ENCODE measurements around the gene PRKACB. TPM values are rescaled to one million over a fixed set of nuclear protein-coding genes. Genes with fewer than 3 reads are reported as not detected.
A peak's percentile ranks its signal among the peaks of the same experiment; 100 is the strongest.

PRKACB gene
- total RNA-seq, 2 experiments from 2014 or later = 25.7 to 25.9 TPM

- no peaks in the 10 kb centered on the region for H3K9me3 Mint-ChIP-seq
These were observed 21.2 kb upstream of the PRKACB start for GRCh38 chr1:84122780-84123382.

GRCh38 chr1:84133479-84133878 is 10.6 kb upstream of the PRKACB start:
- no peaks in the 10 kb centered on the region for H3K9me3 Mint-ChIP-seq
- peaks cover 14% of the 10 kb centered on the region for H3K4me1 Mint-ChIP-seq (ENCODE audit: low read depth)
- CTCF ChIA-PET = interaction anchor here (1.2 kb wide), 1 partner anchor 299 kb away, joined by 3 read pairs; no protein-coding TSS in a partner anchor
- H3K27ac Mint-ChIP-seq = no peak overlapping the region
- DNase-seq = no peak
- H3K27me3 Mint-ChIP-seq (ENCODE audit: low read depth) = no peaks in the 10 kb centered on the region
- intact Hi-C loops (cut with micrococcal nuclease) = no loop called here
- no peaks in the 10 kb centered on the region for H3K36me3 Mint-ChIP-seq (ENCODE audit: low read depth)
- H3K4me3 Mint-ChIP-seq = no peak overlapping the region

More at GRCh38 chr1:84122780-84123382, 21.2 kb upstream of the PRKACB start:
- Mint-ChIP-seq H3K27me3 (ENCODE audit: low read depth) (no peaks in the 10 kb centered on the region), H3K4me1 (ENCODE audit: low read depth) (no peaks in the 10 kb centered on the region), H3K36me3 (ENCODE audit: low read depth) (no peaks in the 10 kb centered on the region), H3K4me3 (no peak overlapping the region), H3K27ac (no peak overlapping the region)
- intact Hi-C loops (cut with micrococcal nuclease) = loop anchor here (1.0 to 2.0 kb wide), 4 partner anchors 124 to 630 kb away; partner anchors contain the start of gene TTLL7
- DNase-seq = peak; percentile 79
- CTCF ChIA-PET = interaction anchor here (0.6 to 3.6 kb wide), 7 partner anchors 20 to 430 kb away, joined by 3 to 25 read pairs (median 4); no protein-coding TSS in a partner anchor

- CTCF ChIA-PET = interaction anchor here (1.0 kb wide), 1 partner anchor 9 kb away, joined by 4 read pairs; the partner anchor contains the start of gene PRKACB
- H3K4me1 Mint-ChIP-seq (ENCODE audit: low read depth) = peaks cover 14% of the 10 kb centered on the region
- peaks cover 1% of the 10 kb centered on the region for H3K9me3 Mint-ChIP-seq
- no peaks in the 10 kb centered on the region for H3K27me3 Mint-ChIP-seq (ENCODE audit: low read depth)
- no peak overlapping the region for H3K27ac Mint-ChIP-seq
- intact Hi-C loops (cut with micrococcal nuclease) = no loop called here
- no peak overlapping the region for H3K4me3 Mint-ChIP-seq
- H3K36me3 Mint-ChIP-seq (ENCODE audit: low read depth) = no peaks in the 10 kb centered on the region
- DNase-seq = no peak
These were observed 8.7 kb upstream of the PRKACB start for GRCh38 chr1:84135341-84135740.

- no peaks in the 10 kb centered on the region for H3K27me3 Mint-ChIP-seq (ENCODE audit: low read depth)
- DNase-seq = no peak
- H3K4me1 Mint-ChIP-seq (ENCODE audit: low read depth) = peaks cover 21% of the 10 kb centered on the region
- intact Hi-C loops (cut with micrococcal nuclease) = loop anchor here (1.0 to 10.0 kb wide), 7 partner anchors 293 to 1136 kb away; partner anchors contain the start of gene BCL10
- CTCF ChIA-PET = interaction anchor here (0.6 to 10.8 kb wide), 25 partner anchors 11 to 794 kb away, joined by 3 to 168 read pairs (median 3); no protein-coding TSS in a partner anchor
- no peak overlapping the region for H3K4me3 Mint-ChIP-seq
- H3K36me3 Mint-ChIP-seq (ENCODE audit: low read depth) = no peaks in the 10 kb centered on the region
- no peak overlapping the region for H3K27ac Mint-ChIP-seq
- H3K9me3 Mint-ChIP-seq = peaks cover 1% of the 10 kb centered on the region
These were observed 2.7 kb upstream of the PRKACB start for GRCh38 chr1:84141182-84142003.

- Mint-ChIP-seq H3K27ac (peak overlapping the region; percentile 98), H3K4me1 (ENCODE audit: low read depth) (peaks cover 38% of the 10 kb centered on the region), H3K27me3 (ENCODE audit: low read depth) (no peaks in the 10 kb centered on the region), H3K9me3 (no peaks in the 10 kb centered on the region), H3K4me3 (peak overlapping the region; percentile 89), H3K36me3 (ENCODE audit: low read depth) (no peaks in the 10 kb centered on the region)
- intact Hi-C loops (cut with micrococcal nuclease) = loop anchor here (5.0 to 10.0 kb wide), 2 partner anchors 640 to 852 kb away; partner anchors contain the start of gene MCOLN2
- CTCF ChIA-PET = interaction anchor here (0.6 to 10.8 kb wide), 6 partner anchors 16 to 790 kb away, joined by 3 to 168 read pairs (median 4); no protein-coding TSS in a partner anchor
- peak; percentile 37 for DNase-seq
These were observed 997 bp downstream of the PRKACB start for GRCh38 chr1:84145068-84145467.

GRCh38 chr1:84146411-84147032 is 2.5 kb downstream of the PRKACB start:
- DNase-seq = no peak
- Mint-ChIP-seq H3K4me3 (peak overlapping the region; percentile 59), H3K4me1 (ENCODE audit: low read depth) (peaks cover 48% of the 10 kb centered on the region), H3K36me3 (ENCODE audit: low read depth) (peaks cover 1% of the 10 kb centered on the region), H3K27me3 (ENCODE audit: low read depth) (no peaks in the 10 kb centered on the region), H3K27ac (peak overlapping the region; percentile 98), H3K9me3 (no peaks in the 10 kb centered on the region)
- intact Hi-C loops (cut with micrococcal nuclease) = loop anchor here (1.0 to 10.0 kb wide), 4 partner anchors 9 to 851 kb away; partner anchors contain the start of gene MCOLN2
- CTCF ChIA-PET = interaction anchor here (0.9 to 10.8 kb wide), 6 partner anchors 9 to 428 kb away, joined by 3 to 168 read pairs (median 4); partner anchors contain the start of gene CTBS

- peaks cover 59% of the 10 kb centered on the region for H3K4me1 Mint-ChIP-seq (ENCODE audit: low read depth)
- DNase-seq = no peak
- CTCF ChIA-PET = interaction anchor here (0.6 to 10.8 kb wide), 4 partner anchors 69 to 631 kb away, joined by 3 to 168 read pairs (median 4); no protein-coding TSS in a partner anchor
- no peak overlapping the region for H3K4me3 Mint-ChIP-seq
- H3K9me3 Mint-ChIP-seq = no peaks in the 10 kb centered on the region
- H3K27me3 Mint-ChIP-seq (ENCODE audit: low read depth) = no peaks in the 10 kb centered on the region
- H3K27ac Mint-ChIP-seq = no peak overlapping the region
- intact Hi-C loops (cut with micrococcal nuclease) = loop anchor here (1.0 to 10.0 kb wide), 3 partner anchors 153 to 849 kb away; partner anchors contain the start of genes MCOLN2 and SAMD13
- peaks cover 6% of the 10 kb centered on the region for H3K36me3 Mint-ChIP-seq (ENCODE audit: low read depth)
These were observed 4.7 kb downstream of the PRKACB start for GRCh38 chr1:84148758-84149157.

GRCh38 chr1:84152649-84153056 is 8.6 kb downstream of the PRKACB start:
- DNase-seq = peak; percentile 35
- Mint-ChIP-seq H3K27me3 (ENCODE audit: low read depth) (no peaks in the 10 kb centered on the region), H3K4me1 (ENCODE audit: low read depth) (peaks cover 83% of the 10 kb centered on the region), H3K4me3 (peak overlapping the region; percentile 5), H3K27ac (peak overlapping the region; percentile 82), H3K9me3 (no peaks in the 10 kb centered on the region), H3K36me3 (ENCODE audit: low read depth) (peaks cover 7% of the 10 kb centered on the region)
- intact Hi-C loops (cut with micrococcal nuclease) = loop anchor here (1.0 to 2.0 kb wide), 5 partner anchors 8 to 702 kb away; partner anchors contain the start of gene PRKACB
- CTCF ChIA-PET = interaction anchor here (0.9 to 1.3 kb wide), 5 partner anchors 9 to 285 kb away, joined by 3 to 8 read pairs (median 4); partner anchors contain the start of gene PRKACB

GRCh38 chr1:84155517-84155916 is 11.4 kb downstream of the PRKACB start:
- Mint-ChIP-seq H3K36me3 (ENCODE audit: low read depth) (peaks cover 9% of the 10 kb centered on the region), H3K27ac (peak overlapping the region; percentile 64), H3K4me3 (peak overlapping the region; percentile 25), H3K4me1 (ENCODE audit: low read depth) (peaks cover 84% of the 10 kb centered on the region), H3K9me3 (peaks cover 2% of the 10 kb centered on the region), H3K27me3 (ENCODE audit: low read depth) (no peaks in the 10 kb centered on the region)
- intact Hi-C loops (cut with micrococcal nuclease) = loop anchor here (1.0 to 5.0 kb wide), 2 partner anchors 9 to 1122 kb away; partner anchors contain the start of gene BCL10
- CTCF ChIA-PET = interaction anchor here (0.7 to 1.4 kb wide), 4 partner anchors 8 to 598 kb away, joined by 3 to 4 read pairs (median 3); partner anchors contain the start of gene PRKACB
- DNase-seq = no peak

GRCh38 chr1:84156210-84156621 is 12.1 kb downstream of the PRKACB start:
- Mint-ChIP-seq H3K27ac (peak overlapping the region; percentile 64), H3K4me1 (ENCODE audit: low read depth) (peaks cover 83% of the 10 kb centered on the region)
- intact Hi-C loops (cut with micrococcal nuclease) = loop anchor here (1.0 to 5.0 kb wide), 2 partner anchors 8 to 1121 kb away; partner anchors contain the start of gene BCL10

More at GRCh38 chr1:84156210-84156621, 12.1 kb downstream of the PRKACB start:
- CTCF ChIA-PET = interaction anchor here (1.0 kb wide), 1 partner anchor 9 kb away, joined by 3 read pairs; no protein-coding TSS in a partner anchor
- peak; percentile 19 for DNase-seq
- Mint-ChIP-seq H3K4me3 (peak overlapping the region; percentile 18), H3K36me3 (ENCODE audit: low read depth) (peaks cover 8% of the 10 kb centered on the region), H3K27me3 (ENCODE audit: low read depth) (no peaks in the 10 kb centered on the region), H3K9me3 (peaks cover 2% of the 10 kb centered on the region)
